PC-9 (cell line): ENCODE results near the gene PLD2. TPM values are rescaled to one million over a fixed set of nuclear protein-coding genes. Genes with fewer than 3 reads are reported as not detected.

ENCODE experiments used
- BruUV-seq: library from RNA; stranded (reverse); fragments of 400-500 nt; replicated peaks from 2 replicates; lab custom pipeline; 2021; lab: Mats Ljungman, UMichigan
- CTCF ChIA-PET: fragments of 300-600 bp; sonication (Branson Sonifier 250); formaldehyde crosslinking; loops from one replicate; lab custom pipeline; 2022; ENCODE audit warnings: antibody characterized with exemption; lab: Charles Lee
- POLR2A ChIA-PET: fragments of 300-600 bp; sonication (Branson Sonifier 250); formaldehyde crosslinking; loops from one replicate; lab custom pipeline; 2022; ENCODE audit warnings: antibody characterized with exemption; ENCODE audit not compliant: unreplicated experiment; lab: Charles Lee
- DNase-seq, 2 experiments: peaks; one replicate each; pipeline versions ENCODE4 v3.0.0 to v3.0.0-alpha.2; 2015 to 2022; ENCODE audit warnings: mixed read lengths in 1 of 2
- H2AFZ ChIP-seq: fragments of 200-600 bp; sonication (generic); 2 replicates; pipeline ENCODE4 v1.8.1; 2017; ENCODE audit warnings: antibody characterized with exemption
- H3F3A ChIP-seq: fragments of 200-600 bp; sonication (generic); 2 replicates; pipeline ENCODE4 v1.8.1; 2017; ENCODE audit warnings: antibody characterized with exemption, mild to moderate bottlenecking, low read depth; ENCODE audit not compliant: insufficient read depth
- H3K27ac ChIP-seq: fragments of 200-600 bp; sonication (generic); 2 replicates; pipeline ENCODE4 v1.6.1; 2016; ENCODE audit warnings: mixed run types
- H3K27me3 ChIP-seq: fragments of 200-600 bp; sonication (generic); 2 replicates; pipeline ENCODE4 v1.6.1; 2016; ENCODE audit warnings: low read depth, mixed run types; ENCODE audit not compliant: insufficient read depth
- H3K36me3 ChIP-seq: fragments of 200-600 bp; sonication (generic); 2 replicates; pipeline ENCODE4 v1.6.1; 2016; ENCODE audit warnings: low read depth, mixed run types
- H3K4me1 ChIP-seq: fragments of 200-600 bp; sonication (generic); replicated peaks from 2 replicates; pipeline ENCODE4 v1.6.1; 2016; ENCODE audit warnings: mixed run types; ENCODE audit not compliant: insufficient read depth
- H3K4me2 ChIP-seq: fragments of 200-600 bp; sonication (generic); 2 replicates; pipeline ENCODE4 v1.6.1; 2017; ENCODE audit warnings: mixed run types
- H3K4me3 ChIP-seq: fragments of 200-600 bp; sonication (generic); 2 replicates; pipeline ENCODE4 v1.6.1; 2016; ENCODE audit warnings: mixed run types
- H3K79me2 ChIP-seq: fragments of 200-600 bp; sonication (generic); 2 replicates; pipeline ENCODE4 v1.6.1; 2017; ENCODE audit warnings: low read depth, mixed run types
- H3K9me2 ChIP-seq: fragments of 200-600 bp; sonication (generic); 2 replicates; pipeline ENCODE4 v1.8.1; 2017; ENCODE audit warnings: mild to moderate bottlenecking; ENCODE audit not compliant: insufficient read depth
- H3K9me3 ChIP-seq: fragments of 200-600 bp; sonication (generic); 2 replicates; pipeline ENCODE4 v1.8.1; 2016; ENCODE audit warnings: low read depth; ENCODE audit not compliant: insufficient read depth
- H4K20me1 ChIP-seq: fragments of 200-600 bp; sonication (generic); 2 replicates; pipeline ENCODE4 v1.8.1; 2017; ENCODE audit not compliant: insufficient read depth
- CTCF ChIP-seq: fragments of 200-600 bp; sonication (generic); conservative IDR thresholded peaks from 2 replicates; pipeline ENCODE4 v1.6.1; 2017; ENCODE audit warnings: mixed run types, antibody characterized with exemption, mild to moderate bottlenecking, moderate library complexity
- EZH2 ChIP-seq: fragments of 200-600 bp; sonication (generic); IDR thresholded peaks from 2 replicates; pipeline ENCODE4 v1.8.0; 2017; ENCODE audit warnings: antibody characterized with exemption, low read depth
- intact Hi-C: fragments of 100-400 bp; cut with micrococcal nuclease; formaldehyde crosslinking; loops from one replicate; pipeline ENCODE4 v1.10.0; 2022; ENCODE audit not compliant: unreplicated experiment
- total RNA-seq: library from RNA; stranded (reverse); gene quantifications from 2 replicates; pipeline ENCODE4 v1.2.3, GENCODE V29; 2021

Gene PLD2
- total RNA-seq, 1 experiment from 2014 or later: 95.5 TPM

- H4K20me1 ChIP-seq: no peaks in the 10 kb centered on the region
- DNase-seq: no peak
- H3K9me2 ChIP-seq: no peaks in the 10 kb centered on the region
- no peaks in the 10 kb centered on the region for H3K9me3 ChIP-seq
- CTCF ChIA-PET: interaction anchor here (0.6 kb wide), 1 partner anchor 79 kb away, joined by 5 read pairs; no protein-coding TSS in a partner anchor
- peaks cover 24% of the 10 kb centered on the region for H3F3A ChIP-seq
- H3K4me1 ChIP-seq: peaks cover 20% of the 10 kb centered on the region
- TF ChIP-seq EZH2: no peak
- TF ChIP-seq CTCF: no peak
- no peaks in the 10 kb centered on the region for H3K36me3 ChIP-seq
- H2AFZ ChIP-seq: no peak overlapping the region
- peak overlapping the region; percentile 38; the same call in 1 of the 2 replicates for H3K27ac ChIP-seq
- intact Hi-C loops: no loop called here
- peaks cover 15% of the 10 kb centered on the region; the same call in 1 of the 2 replicates for H3K79me2 ChIP-seq
- H3K4me2 ChIP-seq: peak overlapping the region; percentile 94
- peak overlapping the region; percentile 84 for H3K4me3 ChIP-seq
- no peaks in the 10 kb centered on the region for H3K27me3 ChIP-seq
- POLR2A ChIA-PET: no interaction called here
- no TSS peak for BruUV-seq
These were observed 18.7 kb upstream of the PLD2 start for GRCh38 chr17:4788159-4788806.

GRCh38 chr17:4788807-4789700 is 17.9 kb upstream of the PLD2 start, which contains the start of gene GLTPD2:
Gene GLTPD2 (plus strand): TSS chr17:4788964. CDS start chr17:4789012, 48 bp downstream.
- H3K27ac ChIP-seq: peak within 1 kb of the TSS; percentile 69
- intact Hi-C loops: no loop called here
- H3K79me2 ChIP-seq: peaks cover 15% of the 10 kb centered on the region; the same call in 1 of the 2 replicates
- H3K4me2 ChIP-seq: peak within 1 kb of the TSS; percentile 94
- BruUV-seq: TSS peak; percentile 56
- H2AFZ ChIP-seq: peak within 1 kb of the TSS; percentile 96
- no peaks in the 10 kb centered on the region for H4K20me1 ChIP-seq
- H3K4me3 ChIP-seq: peak within 1 kb of the TSS; percentile 84
- no peak; the same call in 1 of the 2 replicates for TF ChIP-seq CTCF
- TF ChIP-seq EZH2: no peak
- H3K9me2 ChIP-seq: no peaks in the 10 kb centered on the region
- peaks cover 24% of the 10 kb centered on the region for H3F3A ChIP-seq
- peaks cover 20% of the 10 kb centered on the region for H3K4me1 ChIP-seq
- H3K36me3 ChIP-seq: no peaks in the 10 kb centered on the region
- ChIA-PET POLR2A (no interaction called here), CTCF (interaction anchor here (0.5 to 2.2 kb wide), 6 partner anchors 18 to 586 kb away, joined by 3 to 18 read pairs (median 6); partner anchors contain the start of genes ARRB2, MED11 and PLD2)
- peak in 1 of 2 experiments; percentile 27 for DNase-seq
- H3K27me3 ChIP-seq: no peaks in the 10 kb centered on the region
- H3K9me3 ChIP-seq: no peaks in the 10 kb centered on the region

DNA sequence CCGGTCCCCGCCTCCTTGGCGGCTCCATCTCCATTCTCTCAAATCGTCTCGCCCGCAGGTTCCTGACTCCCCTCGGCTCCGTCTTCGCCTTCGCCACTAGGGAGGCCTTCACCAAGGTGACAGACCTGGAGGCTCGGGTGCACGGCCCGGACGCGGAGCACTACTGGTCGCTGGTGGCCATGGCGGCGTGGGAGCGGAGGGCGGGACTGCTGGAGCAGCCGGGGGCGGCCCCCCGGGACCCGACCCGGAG is 17.3 kb upstream of the PLD2 start:
- intact Hi-C loops: no loop called here
- peaks cover 24% of the 10 kb centered on the region for H3F3A ChIP-seq
- H3K9me2 ChIP-seq: no peaks in the 10 kb centered on the region
- no peaks in the 10 kb centered on the region for H3K36me3 ChIP-seq
- DNase-seq: no peak
- no peaks in the 10 kb centered on the region for H4K20me1 ChIP-seq
- H3K4me2 ChIP-seq: peak overlapping the region; percentile 94
- H3K27me3 ChIP-seq: no peaks in the 10 kb centered on the region
- POLR2A ChIA-PET: interaction anchor here (1.6 kb wide), 1 partner anchor 79 kb away, joined by 10 read pairs; the partner anchor contains the start of gene ARRB2
- H3K4me1 ChIP-seq: peaks cover 20% of the 10 kb centered on the region
- peak overlapping the region; percentile 96 for H2AFZ ChIP-seq
- TF ChIP-seq EZH2: no peak
- no peak for TF ChIP-seq CTCF
- peak overlapping the region; percentile 69 for H3K27ac ChIP-seq
- BruUV-seq: no TSS peak
- peaks cover 15% of the 10 kb centered on the region; the same call in 1 of the 2 replicates for H3K79me2 ChIP-seq
- H3K4me3 ChIP-seq: peak overlapping the region; percentile 84
- CTCF ChIA-PET: interaction anchor here (0.5 to 2.2 kb wide), 7 partner anchors 17 to 587 kb away, joined by 3 to 18 read pairs (median 3); partner anchors contain the start of genes ARRB2, MED11 and PLD2
- no peaks in the 10 kb centered on the region for H3K9me3 ChIP-seq
